Measurements from ENCODE around the gene INHBB.

Gene INHBB

GRCh38 chr2:120344214-120344975 is 1.5 kb upstream of the INHBB start:
- Histone ChIP-seq H3K27me3 (ENCODE audit: control insufficient read depth, insufficient read depth, low read length) (peaks cover 71% of the 10 kb centered on the region), H3K9me3 (ENCODE audit: control insufficient read depth, insufficient read depth, low read length) (no peaks in the 10 kb centered on the region), H3K4me3 (ENCODE audit: low read depth, low read length) (peak overlapping the region; percentile 37), H3K9ac (ENCODE audit: low read depth, low read length) (no peak overlapping the region), H3K4me1 (ENCODE audit: control insufficient read depth, insufficient read depth, low read length) (peaks cover 5% of the 10 kb centered on the region), H3K36me3 (ENCODE audit: control insufficient read depth, insufficient read depth, low read length) (no peaks in the 10 kb centered on the region)

GRCh38 chr2:120344976-120345581 is 857 bp upstream of the INHBB start:
- Histone ChIP-seq H3K9ac (ENCODE audit: low read depth, low read length) (no peak overlapping the region), H3K36me3 (ENCODE audit: control insufficient read depth, insufficient read depth, low read length) (no peaks in the 10 kb centered on the region), H3K4me3 (ENCODE audit: low read depth, low read length) (peak overlapping the region; percentile 37), H3K4me1 (ENCODE audit: control insufficient read depth, insufficient read depth, low read length) (peaks cover 5% of the 10 kb centered on the region), H3K27me3 (ENCODE audit: control insufficient read depth, insufficient read depth, low read length) (peaks cover 74% of the 10 kb centered on the region), H3K9me3 (ENCODE audit: control insufficient read depth, insufficient read depth, low read length) (no peaks in the 10 kb centered on the region)

GRCh38 chr2:120345608-120346007 is 328 bp upstream of the INHBB start:
- peak overlapping the region; percentile 22 for H3K4me3 ChIP-seq (ENCODE audit: low read depth, low read length)
- peaks cover 78% of the 10 kb centered on the region for H3K27me3 ChIP-seq (ENCODE audit: control insufficient read depth, insufficient read depth, low read length)
- no peak overlapping the region for H3K9ac ChIP-seq (ENCODE audit: low read depth, low read length)
- no peaks in the 10 kb centered on the region for H3K9me3 ChIP-seq (ENCODE audit: control insufficient read depth, insufficient read depth, low read length)
- H3K4me1 ChIP-seq (ENCODE audit: control insufficient read depth, insufficient read depth, low read length): peaks cover 5% of the 10 kb centered on the region
- no peaks in the 10 kb centered on the region for H3K36me3 ChIP-seq (ENCODE audit: control insufficient read depth, insufficient read depth, low read length)

- H3K4me1 ChIP-seq (ENCODE audit: control insufficient read depth, insufficient read depth, low read length): peaks cover 5% of the 10 kb centered on the region
- peak overlapping the region; percentile 39 for H3K4me3 ChIP-seq (ENCODE audit: low read depth, low read length)
Observed at GRCh38 chr2:120346667-120347358, 877 bp downstream of the INHBB start.

GRCh38 chr2:120347396-120348060 is 1.6 kb downstream of the INHBB start:
- Histone ChIP-seq H3K36me3 (ENCODE audit: control insufficient read depth, insufficient read depth, low read length) (no peaks in the 10 kb centered on the region), H3K27me3 (ENCODE audit: control insufficient read depth, insufficient read depth, low read length) (peaks cover 68% of the 10 kb centered on the region), H3K4me3 (ENCODE audit: low read depth, low read length) (peak overlapping the region; percentile 39), H3K9ac (ENCODE audit: low read depth, low read length) (no peak overlapping the region), H3K9me3 (ENCODE audit: control insufficient read depth, insufficient read depth, low read length) (no peaks in the 10 kb centered on the region), H3K4me1 (ENCODE audit: control insufficient read depth, insufficient read depth, low read length) (peaks cover 5% of the 10 kb centered on the region)

More at GRCh38 chr2:120346667-120347358, 877 bp downstream of the INHBB start:
- Histone ChIP-seq H3K36me3 (ENCODE audit: control insufficient read depth, insufficient read depth, low read length) (no peaks in the 10 kb centered on the region), H3K27me3 (ENCODE audit: control insufficient read depth, insufficient read depth, low read length) (peaks cover 75% of the 10 kb centered on the region), H3K9me3 (ENCODE audit: control insufficient read depth, insufficient read depth, low read length) (no peaks in the 10 kb centered on the region), H3K9ac (ENCODE audit: low read depth, low read length) (no peak overlapping the region)

GRCh38 chr2:120348134-120348736 is 2.3 kb downstream of the INHBB start:
- Histone ChIP-seq H3K4me1 (ENCODE audit: control insufficient read depth, insufficient read depth, low read length) (peaks cover 5% of the 10 kb centered on the region), H3K9ac (ENCODE audit: low read depth, low read length) (no peak overlapping the region), H3K36me3 (ENCODE audit: control insufficient read depth, insufficient read depth, low read length) (no peaks in the 10 kb centered on the region), H3K27me3 (ENCODE audit: control insufficient read depth, insufficient read depth, low read length) (peaks cover 65% of the 10 kb centered on the region), H3K4me3 (ENCODE audit: low read depth, low read length) (peak overlapping the region; percentile 39), H3K9me3 (ENCODE audit: control insufficient read depth, insufficient read depth, low read length) (no peaks in the 10 kb centered on the region)

- H3K27me3 ChIP-seq (ENCODE audit: control insufficient read depth, insufficient read depth, low read length): peaks cover 60% of the 10 kb centered on the region
- H3K4me1 ChIP-seq (ENCODE audit: control insufficient read depth, insufficient read depth, low read length): peaks cover 5% of the 10 kb centered on the region
- no peaks in the 10 kb centered on the region for H3K36me3 ChIP-seq (ENCODE audit: control insufficient read depth, insufficient read depth, low read length)
- H3K4me3 ChIP-seq (ENCODE audit: low read depth, low read length): no peak overlapping the region
- no peaks in the 10 kb centered on the region for H3K9me3 ChIP-seq (ENCODE audit: control insufficient read depth, insufficient read depth, low read length)
- no peak overlapping the region for H3K9ac ChIP-seq (ENCODE audit: low read depth, low read length)
Observed at GRCh38 chr2:120348737-120349439, 3.0 kb downstream of the INHBB start.

GRCh38 chr2:120349440-120349921 is 3.5 kb downstream of the INHBB start:
- peaks cover 5% of the 10 kb centered on the region for H3K4me1 ChIP-seq (ENCODE audit: control insufficient read depth, insufficient read depth, low read length)
- H3K36me3 ChIP-seq (ENCODE audit: control insufficient read depth, insufficient read depth, low read length): no peaks in the 10 kb centered on the region
- H3K9ac ChIP-seq (ENCODE audit: low read depth, low read length): no peak overlapping the region
- peaks cover 56% of the 10 kb centered on the region for H3K27me3 ChIP-seq (ENCODE audit: control insufficient read depth, insufficient read depth, low read length)
- no peak overlapping the region for H3K4me3 ChIP-seq (ENCODE audit: low read depth, low read length)
- no peaks in the 10 kb centered on the region for H3K9me3 ChIP-seq (ENCODE audit: control insufficient read depth, insufficient read depth, low read length)

GRCh38 chr2:120350080-120350479 is 4.1 kb downstream of the INHBB start:
- H3K4me1 ChIP-seq (ENCODE audit: control insufficient read depth, insufficient read depth, low read length): peaks cover 5% of the 10 kb centered on the region
- H3K9ac ChIP-seq (ENCODE audit: low read depth, low read length): no peak overlapping the region
- H3K9me3 ChIP-seq (ENCODE audit: control insufficient read depth, insufficient read depth, low read length): no peaks in the 10 kb centered on the region
- no peaks in the 10 kb centered on the region for H3K36me3 ChIP-seq (ENCODE audit: control insufficient read depth, insufficient read depth, low read length)
- peaks cover 51% of the 10 kb centered on the region for H3K27me3 ChIP-seq (ENCODE audit: control insufficient read depth, insufficient read depth, low read length)
- no peak overlapping the region for H3K4me3 ChIP-seq (ENCODE audit: low read depth, low read length)

- Histone ChIP-seq H3K4me3 (ENCODE audit: low read depth, low read length) (no peak overlapping the region), H3K9me3 (ENCODE audit: control insufficient read depth, insufficient read depth, low read length) (no peaks in the 10 kb centered on the region), H3K27me3 (ENCODE audit: control insufficient read depth, insufficient read depth, low read length) (peaks cover 51% of the 10 kb centered on the region), H3K9ac (ENCODE audit: low read depth, low read length) (no peak overlapping the region), H3K4me1 (ENCODE audit: control insufficient read depth, insufficient read depth, low read length) (peaks cover 5% of the 10 kb centered on the region), H3K36me3 (ENCODE audit: control insufficient read depth, insufficient read depth, low read length) (no peaks in the 10 kb centered on the region)
Observed at GRCh38 chr2:120350801-120351320, 4.9 kb downstream of the INHBB start.
